Prostate gland (tissue), 2 donors: ENCODE measurements around the gene UBB.

Experiments
- POLR2A ChIP-seq: fragments of 450-650 bp; IDR thresholded peaks from one replicate; pipeline ENCODE4 v1.6.1; 2016; ENCODE audit warnings: antibody characterized with exemption, mild to moderate bottlenecking
- POLR2AphosphoS5 ChIP-seq: sonication (generic); formaldehyde crosslinking; IDR thresholded peaks from one replicate; pipeline ENCODE4 v1.6.1; 2017; ENCODE audit warnings: antibody characterized with exemption
- TF ChIP-seq, protein P1 (sequence below), 4 experiments: fragments of 200-600 bp in 2 of 4; fragments of 450-650 bp in 2 of 4; sonication (generic) in 2 of 4; IDR thresholded peaks; 1 replicate in 3 of 4; 2 replicates in 1 of 4; pipeline ENCODE4 v1.5.1; 2016 to 2019; ENCODE audit warnings: antibody characterized with exemption in 4 of 4, mild to moderate bottlenecking in 2 of 4, moderate library complexity in 2 of 4

- TF ChIP-seq, protein P1, sequence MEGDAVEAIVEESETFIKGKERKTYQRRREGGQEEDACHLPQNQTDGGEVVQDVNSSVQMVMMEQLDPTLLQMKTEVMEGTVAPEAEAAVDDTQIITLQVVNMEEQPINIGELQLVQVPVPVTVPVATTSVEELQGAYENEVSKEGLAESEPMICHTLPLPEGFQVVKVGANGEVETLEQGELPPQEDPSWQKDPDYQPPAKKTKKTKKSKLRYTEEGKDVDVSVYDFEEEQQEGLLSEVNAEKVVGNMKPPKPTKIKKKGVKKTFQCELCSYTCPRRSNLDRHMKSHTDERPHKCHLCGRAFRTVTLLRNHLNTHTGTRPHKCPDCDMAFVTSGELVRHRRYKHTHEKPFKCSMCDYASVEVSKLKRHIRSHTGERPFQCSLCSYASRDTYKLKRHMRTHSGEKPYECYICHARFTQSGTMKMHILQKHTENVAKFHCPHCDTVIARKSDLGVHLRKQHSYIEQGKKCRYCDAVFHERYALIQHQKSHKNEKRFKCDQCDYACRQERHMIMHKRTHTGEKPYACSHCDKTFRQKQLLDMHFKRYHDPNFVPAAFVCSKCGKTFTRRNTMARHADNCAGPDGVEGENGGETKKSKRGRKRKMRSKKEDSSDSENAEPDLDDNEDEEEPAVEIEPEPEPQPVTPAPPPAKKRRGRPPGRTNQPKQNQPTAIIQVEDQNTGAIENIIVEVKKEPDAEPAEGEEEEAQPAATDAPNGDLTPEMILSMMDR (IDR thresholded peaks at IDR 0.05), result no peak
- TF ChIP-seq POLR2A (no peak), POLR2AphosphoS5 (no peak)
These were observed 16.3 kb upstream of the UBB start for GRCh38 chr17:16364625-16365024.
